Keratinocyte (primary cell): ENCODE results near the gene HAND1. TPM values are rescaled to one million over a fixed set of nuclear protein-coding genes. Genes with fewer than 3 reads are reported as not detected.

Experiments used
- DNase-seq: peaks from one replicate; pipeline ENCODE4 v3.0.0-alpha.2; 2011; ENCODE audit warnings: low read depth, missing footprints, low spot score
- FAIRE-seq: peaks from 2 replicates; lab custom pipeline; 2011; peaks lifted over from hg19 to GRCh38; lab: Jason Lieb, UNC
- H2AFZ ChIP-seq: 2 replicates; pipeline ENCODE4 v1.6.0; 2012; ENCODE audit warnings: low read length, control low read depth, inconsistent platforms; ENCODE audit not compliant: control insufficient read depth
- H3K27ac ChIP-seq: 2 replicates; pipeline ENCODE4 v1.5.1; 2011; ENCODE audit warnings: low read length; ENCODE audit not compliant: control insufficient read depth, insufficient read depth
- H3K27me3 ChIP-seq: 3 replicates; pipeline ENCODE4 v1.6.0; 2011; ENCODE audit warnings: low read length; ENCODE audit not compliant: control insufficient read depth, insufficient read depth; ENCODE audit errors: extremely low read depth
- H3K36me3 ChIP-seq, 2 experiments: 2 replicates in 1 of 2; 3 replicates in 1 of 2; pipeline ENCODE4 v1.5.1; 2011; ENCODE audit warnings: low read length in 2 of 2, mild to moderate bottlenecking in 1 of 2; ENCODE audit not compliant: control insufficient read depth in 2 of 2, insufficient read depth in 2 of 2; ENCODE audit errors: extremely low read depth in 1 of 2
- H3K4me1 ChIP-seq: 3 replicates; pipeline ENCODE4 v1.5.1; 2011; ENCODE audit warnings: low read length; ENCODE audit not compliant: control insufficient read depth, insufficient read depth; ENCODE audit errors: extremely low read depth
- H3K4me2 ChIP-seq: 3 replicates; pipeline ENCODE4 v1.6.0; 2011; ENCODE audit warnings: low read depth, low read length; ENCODE audit not compliant: control insufficient read depth, insufficient read depth; ENCODE audit errors: extremely low read depth
- H3K4me3 ChIP-seq, 3 experiments: fragments of 200-600 bp in 1 of 3; sonication (generic) in 1 of 3; 2 replicates in 2 of 3; 3 replicates in 1 of 3; pipeline ENCODE4 v1.5.1; 2011 to 2016; ENCODE audit warnings: low read length in 3 of 3, mild to moderate bottlenecking in 3 of 3, control low read depth in 2 of 3, inconsistent platforms in 1 of 3, low read depth in 1 of 3, mixed read lengths in 1 of 3, mixed run types in 1 of 3, moderate library complexity in 1 of 3; ENCODE audit not compliant: control insufficient read depth in 2 of 3, insufficient read depth in 2 of 3; ENCODE audit errors: extremely low read depth in 1 of 3
- H3K79me2 ChIP-seq: 2 replicates; pipeline ENCODE4 v1.6.0; 2012; ENCODE audit warnings: low read length; ENCODE audit not compliant: control insufficient read depth, insufficient read depth
- H3K9ac ChIP-seq: 3 replicates; pipeline ENCODE4 v1.6.0; 2011; ENCODE audit warnings: low read length; ENCODE audit not compliant: control insufficient read depth, insufficient read depth; ENCODE audit errors: extremely low read depth
- H3K9me1 ChIP-seq: 3 replicates; pipeline ENCODE4 v1.6.0; 2011; ENCODE audit warnings: low read length; ENCODE audit not compliant: control insufficient read depth, insufficient read depth; ENCODE audit errors: extremely low read depth
- H3K9me3 ChIP-seq: 2 replicates; pipeline ENCODE4 v1.5.1; 2012; ENCODE audit warnings: low read depth, low read length; ENCODE audit not compliant: control insufficient read depth
- H4K20me1 ChIP-seq: 3 replicates; pipeline ENCODE4 v1.6.0; 2011; ENCODE audit warnings: low read length; ENCODE audit not compliant: control insufficient read depth, insufficient read depth; ENCODE audit errors: extremely low read depth
- CTCF ChIP-seq, 3 experiments: IDR thresholded peaks in 1 of 3; conservative IDR thresholded peaks in 1 of 3; optimal IDR thresholded peaks in 1 of 3; 2 replicates in 2 of 3; 3 replicates in 1 of 3; pipeline versions ENCODE3 to v1.5.1; 2011; ENCODE audit warnings: low read length in 3 of 3, mild to moderate bottlenecking in 3 of 3, moderate library complexity in 2 of 3, control low read depth in 1 of 3, inconsistent platforms in 1 of 3; ENCODE audit not compliant: insufficient read depth in 2 of 3; ENCODE audit errors: extremely low read depth in 1 of 3
- EZH2 ChIP-seq: IDR thresholded peaks from one replicate; pipeline ENCODE4 v1.6.1; 2012; ENCODE audit warnings: inconsistent platforms, mild to moderate bottlenecking, low read length, moderate library complexity
- dilution Hi-C: fragments of 300-500 bp; cut with MboI; formaldehyde crosslinking; loops from one replicate; pipeline ENCODE4 v1.7.0; 2020; ENCODE audit warnings: low sequenced_read_pairs; ENCODE audit not compliant: extremely low pct_ligation_motif_present
- polyA plus RNA-seq, 5 experiments: library from polyadenylated mRNA; depleted of rRNA in 3 of 5; stranded (reverse) in 3 of 5; stranded (forward) in 1 of 5; unstranded in 1 of 5; fragments of >200 nt; gene quantifications; 1 replicate in 1 of 5; 2 replicates in 3 of 5; 3 replicates in 1 of 5; pipeline versions ENCODE4 v1.2.1 to v1.2.3, GENCODE V29; 2011 to 2012; ENCODE audit warnings: missing spikeins in 2 of 5, low read depth in 1 of 5, low replicate concordance in 1 of 5

Gene HAND1
- polyA plus RNA-seq, 1 donor (not counting 4 experiments of a cell fraction or from before 2014, with no cell fraction given), result not detected

GRCh38 chr5:154485850-154486426, 7.9 kb upstream of the HAND1 start:
- H3K27me3 ChIP-seq, result peaks cover 72% of the 10 kb centered on the region
- H3K27ac ChIP-seq, result no peak overlapping the region
- no peak overlapping the region for H2AFZ ChIP-seq
- TF ChIP-seq CTCF (optimal IDR thresholded peaks at IDR 0.05 in 1 of 3, IDR thresholded peaks at IDR 0.05 in 1 of 3, conservative IDR thresholded peaks at IDR 0.05 in 1 of 3; ENCODE audit: extremely low read depth in 1 of 3, insufficient read depth in 2 of 3, low read length in 3 of 3) (no peak), EZH2 (no peak)
- dilution Hi-C loops, result no loop called here
- H3K4me1 ChIP-seq, result no peaks in the 10 kb centered on the region
- FAIRE-seq, result no peak
- H3K4me2 ChIP-seq, result no peak overlapping the region
- no peaks in the 10 kb centered on the region for H3K79me2 ChIP-seq
- no peak for DNase-seq
- H3K9ac ChIP-seq, result no peak overlapping the region
- no peaks in the 10 kb centered on the region for H3K36me3 ChIP-seq
- H3K4me3 ChIP-seq, result no peak overlapping the region
- no peaks in the 10 kb centered on the region for H4K20me1 ChIP-seq
- no peaks in the 10 kb centered on the region for H3K9me1 ChIP-seq
- H3K9me3 ChIP-seq, result no peaks in the 10 kb centered on the region

- Histone ChIP-seq H3K27ac (no peak overlapping the region), H3K4me3 (no peak overlapping the region), H3K9me1 (no peaks in the 10 kb centered on the region), H3K79me2 (no peaks in the 10 kb centered on the region), H3K9me3 (no peaks in the 10 kb centered on the region), H3K4me1 (no peaks in the 10 kb centered on the region), H3K27me3 (peaks cover 79% of the 10 kb centered on the region), H3K4me2 (no peak overlapping the region), H4K20me1 (no peaks in the 10 kb centered on the region), H2AFZ (no peak overlapping the region), H3K36me3 (no peaks in the 10 kb centered on the region), H3K9ac (no peak overlapping the region)
- DNase-seq (no peak), FAIRE-seq (no peak)
- dilution Hi-C loops, result no loop called here
- TF ChIP-seq EZH2 (no peak), CTCF (optimal IDR thresholded peaks at IDR 0.05 in 1 of 3, IDR thresholded peaks at IDR 0.05 in 1 of 3, conservative IDR thresholded peaks at IDR 0.05 in 1 of 3; ENCODE audit: extremely low read depth in 1 of 3, insufficient read depth in 2 of 3, low read length in 3 of 3) (no peak)
Observed at GRCh38 chr5:154485096-154485491, 7.1 kb upstream of the HAND1 start.
